ENCODE results near the gene PAK2.
A peak's percentile ranks its signal among the peaks of the same experiment; 100 is the strongest.

The PAK2 gene

DNA sequence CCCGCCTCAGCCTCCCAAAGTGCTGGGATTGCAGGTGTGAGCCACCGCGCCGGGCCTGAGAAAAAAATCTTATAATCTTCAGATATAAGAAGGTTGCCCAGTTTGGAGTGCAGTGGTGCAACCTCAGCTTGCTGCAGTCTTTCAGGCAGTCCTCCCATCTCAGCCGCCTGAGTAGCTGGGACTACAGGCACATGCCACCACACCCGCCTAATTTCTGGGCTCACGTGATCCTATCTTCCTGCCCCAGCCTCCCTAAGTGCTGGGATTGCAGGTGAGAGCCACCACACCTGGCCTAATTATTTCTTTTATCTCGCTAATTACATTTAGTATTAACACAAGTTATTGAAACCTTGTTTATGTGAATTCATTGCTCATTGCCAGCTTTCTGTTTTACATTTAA, 13.5 kb downstream of the PAK2 start:
- ATAC-seq (ENCODE audit: low read depth): no peak
- Mint-ChIP-seq H3K36me3 (peaks cover 46% of the 10 kb centered on the region), H3K4me3 (no peak overlapping the region), H3K9me3 (peaks cover 9% of the 10 kb centered on the region), H3K4me1 (peaks cover 45% of the 10 kb centered on the region), H3K27me3 (no peaks in the 10 kb centered on the region), H3K27ac (no peak overlapping the region)
- no peak for DNase-seq (ENCODE audit: low spot score in 2 of 2)

DNA sequence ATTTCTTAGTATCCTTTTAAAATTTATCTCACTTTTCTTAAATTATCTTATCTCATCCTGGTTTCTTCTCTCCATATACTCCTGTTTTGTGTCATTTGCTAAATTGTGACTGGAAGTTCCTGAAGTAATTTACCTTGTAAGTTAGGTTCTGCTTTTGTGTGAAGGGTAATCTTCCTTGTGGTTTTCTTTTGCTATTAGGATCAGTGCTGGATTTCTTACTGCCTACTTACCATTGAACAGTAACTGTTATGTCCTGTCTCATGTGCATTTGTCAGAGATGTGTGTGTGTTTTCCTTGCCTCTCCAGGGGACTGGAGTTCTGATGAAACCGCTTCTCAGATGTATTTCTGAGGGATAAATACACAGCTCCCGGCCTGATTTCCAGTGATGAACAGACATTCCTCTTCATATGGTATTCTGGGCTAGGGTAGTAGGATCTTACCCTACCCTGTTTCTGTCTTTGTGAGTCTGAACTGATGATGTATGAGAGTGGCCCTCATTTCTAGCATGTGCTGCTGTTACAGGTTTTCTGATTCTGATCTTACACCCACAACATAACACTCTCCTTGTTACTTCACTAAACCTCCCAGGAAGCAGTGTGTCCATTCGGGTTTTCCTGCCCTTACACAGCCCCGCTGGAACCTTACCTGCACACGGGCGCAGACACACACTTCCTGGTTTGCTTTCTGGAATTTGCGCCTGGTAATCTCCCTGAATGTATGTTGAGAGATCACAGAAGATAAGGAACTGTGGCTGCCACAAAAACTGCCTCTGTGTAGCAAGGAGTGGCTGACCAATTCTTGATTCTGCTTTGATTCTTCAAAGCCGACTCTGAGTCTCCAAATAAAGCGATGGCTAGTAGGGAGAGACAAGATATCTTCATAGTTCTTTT, 14.7 kb downstream of the PAK2 start:
- ATAC-seq (ENCODE audit: low read depth) (no peak), DNase-seq (ENCODE audit: low spot score in 2 of 2) (no peak)
- Mint-ChIP-seq H3K9me3 (peaks cover 9% of the 10 kb centered on the region), H3K4me1 (peaks cover 38% of the 10 kb centered on the region), H3K4me3 (no peak overlapping the region), H3K27me3 (no peaks in the 10 kb centered on the region), H3K27ac (peak overlapping the region; percentile 49), H3K36me3 (peaks cover 39% of the 10 kb centered on the region)

DNA sequence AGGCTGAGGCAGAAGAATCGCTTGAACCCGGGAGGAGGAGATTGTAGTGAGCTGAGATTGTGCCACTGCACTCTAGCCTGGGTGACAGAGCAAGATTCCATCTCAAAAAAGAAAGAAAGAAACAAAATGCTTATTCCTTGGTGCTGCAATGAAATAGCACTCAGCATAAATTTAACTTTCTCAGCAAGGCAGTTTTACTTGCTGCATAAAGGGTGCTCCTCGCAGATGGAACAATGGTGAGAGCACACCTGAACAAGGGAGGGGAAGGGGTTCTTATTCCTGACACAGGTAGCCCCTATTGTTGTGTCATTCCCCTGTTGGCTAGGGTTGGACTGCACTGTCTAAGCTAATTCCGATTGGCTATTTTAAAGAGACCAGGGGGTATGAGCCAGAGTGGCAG, 17.1 kb downstream of the PAK2 start:
- H3K27ac Mint-ChIP-seq: no peak overlapping the region
- H3K36me3 Mint-ChIP-seq: peaks cover 38% of the 10 kb centered on the region
- peaks cover 30% of the 10 kb centered on the region for H3K4me1 Mint-ChIP-seq
- no peak for DNase-seq (ENCODE audit: low spot score in 2 of 2)
- no peak for ATAC-seq (ENCODE audit: low read depth)
- no peak overlapping the region for H3K4me3 Mint-ChIP-seq
- no peaks in the 10 kb centered on the region for H3K27me3 Mint-ChIP-seq
- H3K9me3 Mint-ChIP-seq: peaks cover 9% of the 10 kb centered on the region

GRCh38 chr3:196757876-196758739, 18.5 kb downstream of the PAK2 start:
- Mint-ChIP-seq H3K4me1 (peaks cover 34% of the 10 kb centered on the region), H3K36me3 (peaks cover 45% of the 10 kb centered on the region), H3K27me3 (no peaks in the 10 kb centered on the region), H3K9me3 (peaks cover 9% of the 10 kb centered on the region), H3K4me3 (no peak overlapping the region), H3K27ac (peak overlapping the region; percentile 63)
- no peak for ATAC-seq (ENCODE audit: low read depth)
- DNase-seq (ENCODE audit: low spot score in 2 of 2): no peak

DNA sequence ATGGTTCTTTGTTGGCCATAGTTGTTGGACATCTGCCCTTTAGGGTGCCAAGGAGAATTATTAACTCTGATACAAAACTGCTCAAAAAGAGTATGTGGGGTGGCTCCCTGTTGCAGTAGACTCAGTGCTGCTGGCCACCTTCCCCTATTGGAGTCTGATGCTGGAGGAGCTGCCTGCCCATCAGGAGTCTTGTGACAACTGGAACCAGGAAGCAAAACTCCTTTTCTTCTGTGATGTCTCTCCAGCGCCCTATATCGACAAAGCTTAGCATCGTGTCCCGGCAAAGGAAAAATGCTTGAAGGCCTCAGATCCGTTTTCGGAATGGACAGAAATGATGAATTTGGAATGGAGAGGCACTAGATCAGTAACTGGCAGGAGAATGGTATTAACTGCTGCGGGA, 23.5 kb downstream of the PAK2 start:
- Mint-ChIP-seq H3K27ac (no peak overlapping the region), H3K36me3 (peaks cover 22% of the 10 kb centered on the region), H3K4me1 (peaks cover 15% of the 10 kb centered on the region), H3K9me3 (no peaks in the 10 kb centered on the region), H3K27me3 (no peaks in the 10 kb centered on the region), H3K4me3 (no peak overlapping the region)
- ATAC-seq (ENCODE audit: low read depth) (no peak), DNase-seq (ENCODE audit: low spot score in 2 of 2) (no peak)

DNA sequence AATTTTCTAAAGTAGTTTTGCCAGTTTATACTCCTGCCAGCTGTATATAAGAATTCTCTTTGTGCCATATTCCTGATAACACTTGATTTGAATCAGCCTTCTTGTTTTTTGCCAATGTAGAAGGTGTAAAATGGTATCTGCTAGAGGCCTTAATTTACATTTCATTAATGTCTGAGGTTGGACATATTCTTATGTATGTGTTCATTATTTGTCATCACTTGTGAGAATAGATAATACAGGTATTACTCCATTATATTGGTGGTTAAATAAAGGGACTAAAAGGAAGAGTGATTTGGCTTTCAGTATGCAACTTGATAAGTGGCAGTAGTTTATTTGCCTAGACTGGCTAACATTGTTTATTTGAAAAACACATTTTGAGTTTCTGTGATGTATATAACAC, 25.8 kb downstream of the PAK2 start:
- DNase-seq (ENCODE audit: low spot score in 2 of 2) (no peak), ATAC-seq (ENCODE audit: low read depth) (no peak)
- H3K4me1 Mint-ChIP-seq: peaks cover 17% of the 10 kb centered on the region
- peaks cover 19% of the 10 kb centered on the region for H3K36me3 Mint-ChIP-seq
- H3K9me3 Mint-ChIP-seq: no peaks in the 10 kb centered on the region
- H3K27ac Mint-ChIP-seq: no peak overlapping the region
- H3K4me3 Mint-ChIP-seq: no peak overlapping the region
- no peaks in the 10 kb centered on the region for H3K27me3 Mint-ChIP-seq

- H3K4me1 Mint-ChIP-seq: peaks cover 47% of the 10 kb centered on the region
- H3K4me3 Mint-ChIP-seq: no peak overlapping the region
- no peak for ATAC-seq (ENCODE audit: low read depth)
- H3K27ac Mint-ChIP-seq: no peak overlapping the region
- H3K9me3 Mint-ChIP-seq: no peaks in the 10 kb centered on the region
- H3K36me3 Mint-ChIP-seq: peaks cover 4% of the 10 kb centered on the region
- no peaks in the 10 kb centered on the region for H3K27me3 Mint-ChIP-seq
- no peak for DNase-seq (ENCODE audit: low spot score in 2 of 2)
These were observed 31.4 kb downstream of the PAK2 start for GRCh38 chr3:196771067-196771466.

DNA sequence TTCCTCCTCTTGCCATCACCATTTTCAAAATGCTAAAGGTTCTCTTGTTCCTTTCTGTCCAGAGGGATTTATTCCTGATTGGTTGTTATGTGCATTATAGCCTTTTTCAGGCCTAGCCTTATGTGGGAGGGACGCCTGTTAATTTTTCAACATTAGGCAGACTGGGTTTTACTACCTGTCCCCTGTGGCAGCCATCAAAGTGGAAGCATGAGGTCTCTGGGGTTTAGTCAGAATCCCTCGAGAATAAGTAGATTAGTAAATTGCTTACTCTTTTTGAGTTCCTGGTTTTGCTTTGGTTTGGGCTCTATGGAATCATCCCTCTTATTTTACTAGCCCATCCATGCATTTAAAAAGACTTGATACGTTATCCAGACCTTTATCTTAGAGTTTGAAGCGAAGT, 32.4 kb downstream of the PAK2 start:
- Mint-ChIP-seq H3K4me3 (peak overlapping the region; percentile 21), H3K4me1 (peaks cover 47% of the 10 kb centered on the region), H3K27ac (peak overlapping the region; percentile 78), H3K9me3 (no peaks in the 10 kb centered on the region), H3K27me3 (no peaks in the 10 kb centered on the region), H3K36me3 (peaks cover 4% of the 10 kb centered on the region)
- DNase-seq (ENCODE audit: low spot score in 2 of 2) (peak in 1 of 2 donors; percentile 20), ATAC-seq (ENCODE audit: low read depth) (peak; percentile 79)

GRCh38 chr3:196772897-196773296, 33.2 kb downstream of the PAK2 start:
- Mint-ChIP-seq H3K4me1 (peaks cover 48% of the 10 kb centered on the region), H3K36me3 (peaks cover 4% of the 10 kb centered on the region), H3K27ac (no peak overlapping the region), H3K4me3 (no peak overlapping the region), H3K9me3 (no peaks in the 10 kb centered on the region), H3K27me3 (no peaks in the 10 kb centered on the region)
- no peak for DNase-seq (ENCODE audit: low spot score in 2 of 2)
- no peak for ATAC-seq (ENCODE audit: low read depth)

- peak overlapping the region; percentile 41 for H3K27ac Mint-ChIP-seq
- H3K4me1 Mint-ChIP-seq: peaks cover 54% of the 10 kb centered on the region
- no peak for ATAC-seq (ENCODE audit: low read depth)
- H3K36me3 Mint-ChIP-seq: peaks cover 8% of the 10 kb centered on the region
- no peaks in the 10 kb centered on the region for H3K9me3 Mint-ChIP-seq
- no peaks in the 10 kb centered on the region for H3K27me3 Mint-ChIP-seq
- H3K4me3 Mint-ChIP-seq: peak overlapping the region; percentile 15
- DNase-seq (ENCODE audit: low spot score in 2 of 2): no peak
These were observed 34.6 kb downstream of the PAK2 start for GRCh38 chr3:196774191-196774820.

DNA sequence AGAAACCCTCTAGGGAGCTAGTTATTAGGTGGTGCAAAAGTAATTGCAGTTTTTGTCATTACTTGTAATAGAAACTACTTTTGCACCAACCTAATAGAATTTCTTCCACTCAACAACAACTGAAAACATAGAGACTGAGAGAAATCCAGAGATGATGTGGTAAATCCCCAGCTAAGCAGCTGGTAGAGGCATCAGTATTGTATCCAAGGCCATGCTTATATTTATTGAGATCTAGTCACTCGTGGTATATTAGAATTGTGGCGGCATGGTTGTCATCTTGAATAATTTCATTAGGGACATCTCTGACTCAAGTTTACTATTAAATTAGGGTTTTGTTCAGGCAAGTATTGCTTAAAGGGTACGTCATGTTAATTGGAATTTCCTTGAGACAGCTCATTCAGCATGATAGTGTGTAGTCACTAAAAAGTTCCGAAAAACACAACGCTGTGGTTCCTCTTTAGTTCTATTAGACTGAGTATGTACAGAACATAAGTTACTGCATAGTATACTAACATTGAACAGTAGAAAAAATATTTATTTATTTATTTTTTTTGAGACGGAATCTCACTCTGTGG, 35.3 kb downstream of the PAK2 start:
- DNase-seq (ENCODE audit: low spot score in 2 of 2) (no peak), ATAC-seq (ENCODE audit: low read depth) (no peak)
- H3K27ac Mint-ChIP-seq: peak overlapping the region; percentile 41
- H3K4me3 Mint-ChIP-seq: no peak overlapping the region
- H3K36me3 Mint-ChIP-seq: peaks cover 12% of the 10 kb centered on the region
- H3K9me3 Mint-ChIP-seq: no peaks in the 10 kb centered on the region
- H3K4me1 Mint-ChIP-seq: peaks cover 57% of the 10 kb centered on the region
- no peaks in the 10 kb centered on the region for H3K27me3 Mint-ChIP-seq

DNA sequence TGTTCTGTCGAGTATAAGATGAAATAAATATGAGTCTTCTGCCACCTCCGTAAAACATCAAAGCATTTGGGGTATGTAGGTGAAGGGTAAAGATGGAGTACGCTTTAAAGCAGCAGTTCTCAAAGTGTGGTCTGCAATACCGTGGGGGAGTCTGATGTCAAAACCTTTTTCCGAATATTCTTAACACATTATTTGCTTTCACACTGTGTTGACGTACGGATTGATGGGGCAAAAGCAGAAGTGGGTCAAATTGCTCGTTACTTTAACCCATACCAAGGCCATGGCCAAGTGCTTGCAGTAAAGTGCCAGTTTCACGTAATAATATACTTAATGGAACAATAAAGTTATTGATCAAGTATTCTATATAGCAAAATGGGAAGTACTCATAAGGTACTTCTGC, 36.3 kb downstream of the PAK2 start:
- no peaks in the 10 kb centered on the region for H3K9me3 Mint-ChIP-seq
- ATAC-seq (ENCODE audit: low read depth): peak; percentile 77
- H3K4me3 Mint-ChIP-seq: no peak overlapping the region

DNA sequence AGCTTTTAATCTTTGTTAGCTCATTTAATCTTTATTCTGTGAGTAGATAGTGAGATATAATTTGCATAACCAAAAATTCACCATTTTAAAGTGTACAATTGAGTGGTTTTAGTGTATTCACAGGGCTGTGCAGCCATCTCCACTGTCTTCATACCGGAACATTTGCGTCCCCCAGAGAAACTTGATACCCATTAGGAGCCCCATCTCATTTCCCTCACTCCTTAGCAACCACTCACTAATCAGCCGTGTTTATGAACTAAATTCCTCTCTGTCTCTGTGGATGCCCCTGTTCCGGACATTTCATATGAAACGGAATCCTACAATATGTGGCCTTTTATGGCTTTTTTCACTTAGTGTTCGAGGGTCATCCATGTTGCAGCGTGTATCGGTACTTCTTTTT, 38.2 kb downstream of the PAK2 start:
- no peak for DNase-seq (ENCODE audit: low spot score in 2 of 2)
- peaks cover 15% of the 10 kb centered on the region for H3K36me3 Mint-ChIP-seq

More for the DNA sequence above, 36.3 kb downstream of the PAK2 start:
- H3K27me3 Mint-ChIP-seq: no peaks in the 10 kb centered on the region
- peak in 1 of 2 donors; percentile 9 for DNase-seq (ENCODE audit: low spot score in 2 of 2)
- peaks cover 60% of the 10 kb centered on the region for H3K4me1 Mint-ChIP-seq
- H3K36me3 Mint-ChIP-seq: peaks cover 15% of the 10 kb centered on the region
- peak overlapping the region; percentile 65 for H3K27ac Mint-ChIP-seq

More for the DNA sequence above, 38.2 kb downstream of the PAK2 start:
- H3K9me3 Mint-ChIP-seq: no peaks in the 10 kb centered on the region
- no peak overlapping the region for H3K27ac Mint-ChIP-seq
- no peak for ATAC-seq (ENCODE audit: low read depth)
- H3K4me1 Mint-ChIP-seq: peaks cover 43% of the 10 kb centered on the region
- H3K4me3 Mint-ChIP-seq: no peak overlapping the region
- no peaks in the 10 kb centered on the region for H3K27me3 Mint-ChIP-seq
